Mesendoderm (in vitro differentiated cells): ENCODE data around the gene SP3.

Experiments used
- DNase-seq: peaks from one replicate; pipeline ENCODE4 v3.0.0; 2013
- H2AK5ac ChIP-seq: 2 replicates; pipeline ENCODE4 v1.6.1; 2013; ENCODE audit warnings: low read length, inconsistent platforms
- H2BK120ac ChIP-seq: 2 replicates; pipeline ENCODE4 v1.6.1; 2013; ENCODE audit warnings: low read depth, mild to moderate bottlenecking, low read length, moderate library complexity, mixed read lengths
- H2BK15ac ChIP-seq: replicated peaks from 2 replicates; pipeline ENCODE4 v1.6.1; 2013; ENCODE audit warnings: low read depth, mild to moderate bottlenecking, moderate library complexity
- H2BK5ac ChIP-seq: 2 replicates; pipeline ENCODE4 v1.6.1; 2013; ENCODE audit warnings: low read length, inconsistent platforms
- H3K18ac ChIP-seq: 2 replicates; pipeline ENCODE4 v1.6.1; 2013; ENCODE audit warnings: mild to moderate bottlenecking, low read length, mixed read lengths
- H3K23ac ChIP-seq: one replicate; pipeline ENCODE4 v1.6.1; 2013; ENCODE audit warnings: low read length
- H3K27ac ChIP-seq: 2 replicates; pipeline ENCODE4 v1.5.1; 2013; ENCODE audit warnings: low read depth, mild to moderate bottlenecking, inconsistent platforms, low read length, moderate library complexity
- H3K27me3 ChIP-seq: 2 replicates; pipeline ENCODE4 v1.6.1; 2013; ENCODE audit warnings: low read length, control low read depth, mild to moderate bottlenecking, inconsistent platforms; ENCODE audit not compliant: insufficient read depth, poor library complexity
- H3K36me3 ChIP-seq: 2 replicates; pipeline ENCODE4 v1.6.1; 2013; ENCODE audit warnings: low read length, inconsistent platforms; ENCODE audit not compliant: control insufficient read depth, insufficient read depth
- H3K4ac ChIP-seq: one replicate; pipeline ENCODE4 v1.6.1; 2013; ENCODE audit warnings: low read depth, mild to moderate bottlenecking, low read length, moderate library complexity
- H3K4me1 ChIP-seq: 2 replicates; pipeline ENCODE4 v1.6.1; 2013; ENCODE audit warnings: low read depth, low read length, inconsistent platforms; ENCODE audit not compliant: control insufficient read depth
- H3K4me2 ChIP-seq: 2 replicates; pipeline ENCODE4 v1.6.1; 2013; ENCODE audit warnings: low read length
- H3K4me3 ChIP-seq: 2 replicates; pipeline ENCODE4 v1.5.1; 2013; ENCODE audit warnings: mild to moderate bottlenecking, low read length
- H3K56ac ChIP-seq: one replicate; pipeline ENCODE4 v1.6.1; 2013; ENCODE audit warnings: low read length
- H3K79me1 ChIP-seq: 2 replicates; pipeline ENCODE4 v1.6.1; 2013; ENCODE audit warnings: low read length, inconsistent platforms
- H3K79me2 ChIP-seq: 2 replicates; pipeline ENCODE4 v1.6.1; 2013; ENCODE audit warnings: mild to moderate bottlenecking, low read length; ENCODE audit not compliant: control insufficient read depth, insufficient read depth
- H3K9ac ChIP-seq: 2 replicates; pipeline ENCODE4 v1.6.1; 2013; ENCODE audit warnings: low read length, inconsistent platforms
- H4K5ac ChIP-seq: one replicate; pipeline ENCODE4 v1.6.1; 2013; ENCODE audit warnings: low read length
- H4K8ac ChIP-seq: one replicate; pipeline ENCODE4 v1.6.1; 2013; ENCODE audit warnings: low read depth, mild to moderate bottlenecking, control low read depth, low read length, moderate library complexity
- WGBS: extraction: QIAGEN DNeasy Blood & Tissue Kit; methylation state at CpG from one replicate; pipeline ENCODE4 v1.1.7; 2013; ENCODE audit warnings: low lambda C conversion rate, missing lambda C conversion rate; ENCODE audit not compliant: insufficient coverage; ENCODE audit errors: extremely low coverage; 5-methylcytosine and 5-hydroxymethylcytosine counted together

The SP3 gene

DNA sequence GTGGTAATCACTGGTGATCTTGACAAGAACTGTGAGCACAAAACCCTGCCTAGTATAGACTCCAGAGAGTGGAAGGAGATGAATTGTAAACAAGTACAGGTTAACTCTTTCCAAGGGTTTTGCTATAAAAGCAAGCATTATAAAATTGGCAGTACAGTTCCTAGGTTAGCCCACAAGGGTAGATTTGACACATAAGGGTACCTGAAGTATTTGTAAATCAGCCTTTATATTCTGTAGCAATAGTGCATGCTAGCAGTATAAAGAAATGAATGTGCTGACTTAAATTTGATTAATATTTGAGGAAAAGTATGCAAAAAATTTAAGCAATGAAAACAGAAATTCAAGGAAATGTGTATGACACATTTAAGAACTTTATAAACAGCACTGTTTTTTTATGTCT lies 42.4 kb downstream of the SP3 start:
- Histone ChIP-seq H3K4ac (no peak overlapping the region), H2BK120ac (no peak overlapping the region), H3K4me3 (no peak overlapping the region), H4K8ac (no peak overlapping the region), H2AK5ac (no peak overlapping the region), H3K4me2 (no peak overlapping the region), H2BK5ac (no peak overlapping the region), H3K18ac (no peak overlapping the region), H3K79me2 (peaks cover 40% of the 10 kb centered on the region), H3K23ac (no peak overlapping the region), H4K5ac (no peak overlapping the region), H3K4me1 (no peaks in the 10 kb centered on the region), H3K27ac (no peak overlapping the region), H3K79me1 (peaks cover 8% of the 10 kb centered on the region), H3K9ac (no peak overlapping the region), H3K36me3 (no peaks in the 10 kb centered on the region), H3K56ac (no peak overlapping the region), H3K27me3 (no peaks in the 10 kb centered on the region), H2BK15ac (no peak overlapping the region)
- DNase-seq = no peak

DNA sequence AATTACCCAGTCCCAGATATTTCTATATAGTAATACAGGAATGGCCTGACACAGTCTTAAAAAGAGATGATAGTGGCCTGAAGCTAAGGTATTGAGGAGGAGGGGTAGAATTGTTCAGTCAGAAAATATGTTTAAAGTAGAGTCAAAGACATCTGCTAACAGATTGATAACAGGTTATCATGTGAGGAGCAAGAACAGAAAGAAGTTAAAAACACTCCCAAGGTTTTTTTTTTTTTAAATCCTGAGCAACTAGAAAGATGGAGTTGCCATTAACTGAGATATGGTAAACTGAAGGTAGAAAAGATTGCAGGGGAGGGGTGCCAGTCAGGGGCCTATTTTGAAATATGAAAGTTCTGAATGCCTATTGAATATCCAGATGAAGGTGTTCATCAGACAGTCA lies 43.1 kb downstream of the SP3 start:
- peaks cover 8% of the 10 kb centered on the region for H3K79me1 ChIP-seq
- no peaks in the 10 kb centered on the region for H3K4me1 ChIP-seq
- no peak overlapping the region for H2BK15ac ChIP-seq
- no peak overlapping the region for H3K4me3 ChIP-seq
- no peak overlapping the region for H3K4me2 ChIP-seq
- H3K27ac ChIP-seq = no peak overlapping the region
- H3K18ac ChIP-seq = no peak overlapping the region
- H2BK120ac ChIP-seq = no peak overlapping the region
- no peak for DNase-seq
- H3K9ac ChIP-seq = no peak overlapping the region
- no peak overlapping the region for H4K5ac ChIP-seq
- H3K36me3 ChIP-seq = no peaks in the 10 kb centered on the region
- no peak overlapping the region for H3K56ac ChIP-seq
- no peak overlapping the region for H2AK5ac ChIP-seq
- H3K4ac ChIP-seq = no peak overlapping the region
- H4K8ac ChIP-seq = no peak overlapping the region
- no peak overlapping the region for H3K23ac ChIP-seq
- peaks cover 39% of the 10 kb centered on the region for H3K79me2 ChIP-seq
- no peak overlapping the region for H2BK5ac ChIP-seq
- H3K27me3 ChIP-seq = no peaks in the 10 kb centered on the region

DNA sequence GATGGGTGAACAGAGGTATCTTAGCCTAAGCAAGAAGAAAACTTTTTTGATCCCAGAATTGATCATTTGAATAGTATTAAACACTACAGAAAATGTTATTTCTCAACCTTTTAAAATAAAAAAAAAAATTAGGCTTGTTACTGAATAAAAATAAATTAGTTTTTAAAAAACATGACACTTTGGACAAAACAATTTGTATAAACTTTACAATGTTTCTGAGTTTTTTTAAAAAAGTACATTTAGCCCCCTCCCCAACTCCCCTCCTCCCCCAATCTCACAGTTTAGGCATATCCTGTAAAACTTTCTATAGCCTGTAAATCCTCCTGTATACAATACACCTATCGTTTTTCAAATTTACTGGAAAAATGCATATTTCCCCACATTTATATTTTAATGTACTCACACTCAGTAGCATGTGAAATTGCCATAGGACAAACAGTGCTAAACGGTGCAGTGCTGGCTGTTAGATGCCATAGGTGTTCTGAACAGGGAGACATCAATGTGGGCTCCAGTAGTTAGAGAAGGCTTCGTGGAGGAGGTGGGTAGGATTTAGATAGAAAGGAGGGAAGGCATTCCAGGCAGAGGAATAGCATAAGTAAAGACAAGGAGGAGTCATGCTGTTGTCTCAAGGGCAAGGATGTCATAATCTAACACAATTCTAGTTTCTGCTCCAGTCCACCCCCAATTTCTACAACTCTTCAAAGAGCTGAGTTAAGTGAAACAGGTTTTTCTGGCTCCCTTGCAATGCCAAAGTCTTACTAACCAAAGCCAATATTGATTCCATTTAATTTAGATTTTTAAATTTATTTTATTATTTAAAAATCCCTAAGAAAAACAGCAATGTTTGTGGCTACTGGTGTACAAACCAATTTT lies 50.9 kb downstream of the SP3 start:
- Histone ChIP-seq H3K56ac (no peak overlapping the region), H3K18ac (no peak overlapping the region), H3K4me2 (no peak overlapping the region), H4K8ac (no peak overlapping the region), H3K4me3 (no peak overlapping the region), H2AK5ac (no peak overlapping the region), H2BK5ac (no peak overlapping the region), H3K4ac (no peak overlapping the region), H3K79me2 (peaks cover 4% of the 10 kb centered on the region), H4K5ac (no peak overlapping the region), H3K36me3 (peaks cover 2% of the 10 kb centered on the region), H3K27ac (no peak overlapping the region), H3K79me1 (peaks cover 2% of the 10 kb centered on the region), H3K27me3 (no peaks in the 10 kb centered on the region), H3K4me1 (no peaks in the 10 kb centered on the region), H3K23ac (no peak overlapping the region), H3K9ac (no peak overlapping the region), H2BK120ac (no peak overlapping the region), H2BK15ac (no peak overlapping the region)
- DNase-seq = no peak
- WGBS = 100% methylated on average over 1 of the region's 3 CpGs

DNA sequence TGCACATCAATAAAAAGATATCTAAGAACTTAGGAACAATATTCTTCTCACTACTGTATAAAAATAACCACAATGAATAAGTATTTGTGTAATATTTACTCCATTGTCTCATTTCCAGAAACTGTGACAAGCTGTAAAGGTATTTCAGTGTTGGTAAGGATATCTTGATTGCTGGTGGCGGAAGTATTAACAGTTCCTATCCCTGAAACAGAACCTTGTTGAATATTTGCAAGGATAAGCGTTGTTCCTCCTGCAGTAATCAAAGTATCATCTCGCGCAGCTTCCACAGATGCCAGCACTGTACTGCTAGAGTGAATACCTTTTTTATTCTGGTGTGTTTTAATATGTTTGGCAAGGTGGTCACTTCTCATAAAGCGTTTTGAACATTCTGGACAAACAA lies 55.3 kb downstream of the SP3 start:
- no peak overlapping the region for H2BK5ac ChIP-seq
- peaks cover 2% of the 10 kb centered on the region for H3K36me3 ChIP-seq
- WGBS = no CpG with 5 or more reads among the region's 5 CpGs

DNA sequence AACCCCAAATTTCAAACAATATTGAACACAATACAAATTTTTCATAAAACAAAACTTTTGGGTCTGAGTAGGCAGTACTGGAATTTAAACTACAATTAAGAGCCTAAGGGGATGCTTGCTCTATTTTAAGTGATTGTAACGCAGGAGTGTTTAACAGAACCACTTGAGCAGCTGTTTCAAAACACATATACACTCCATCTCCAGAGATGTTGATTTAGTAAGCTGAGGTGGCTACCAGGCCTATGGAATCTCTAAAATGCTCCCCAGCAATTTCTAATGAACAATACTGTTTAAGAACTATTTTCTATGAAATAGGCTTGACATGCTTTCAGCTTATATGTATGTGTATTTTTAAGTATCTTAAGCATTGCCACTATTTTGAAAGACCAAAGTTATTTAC lies 58.5 kb downstream of the SP3 start:
- Histone ChIP-seq H3K79me1 (no peaks in the 10 kb centered on the region), H4K5ac (no peak overlapping the region), H4K8ac (no peak overlapping the region), H3K4me2 (no peak overlapping the region), H3K27ac (no peak overlapping the region), H2AK5ac (no peak overlapping the region), H3K27me3 (no peaks in the 10 kb centered on the region), H3K4me1 (no peaks in the 10 kb centered on the region), H3K4ac (no peak overlapping the region), H3K79me2 (no peaks in the 10 kb centered on the region), H2BK120ac (no peak overlapping the region), H3K23ac (no peak overlapping the region), H3K56ac (no peak overlapping the region), H2BK15ac (no peak overlapping the region), H2BK5ac (no peak overlapping the region), H3K18ac (no peak overlapping the region), H3K9ac (no peak overlapping the region), H3K4me3 (no peak overlapping the region), H3K36me3 (peaks cover 2% of the 10 kb centered on the region)
- no CpG with 5 or more reads among the region's 1 CpG for WGBS
- DNase-seq = no peak

More for the DNA sequence above, 55.3 kb downstream of the SP3 start:
- DNase-seq = no peak
- Histone ChIP-seq H3K79me2 (peaks cover 1% of the 10 kb centered on the region), H3K4me1 (no peaks in the 10 kb centered on the region), H3K27me3 (no peaks in the 10 kb centered on the region), H3K27ac (no peak overlapping the region), H2AK5ac (no peak overlapping the region), H4K5ac (no peak overlapping the region), H3K23ac (no peak overlapping the region), H3K18ac (no peak overlapping the region), H2BK15ac (no peak overlapping the region), H3K4me2 (no peak overlapping the region), H2BK120ac (no peak overlapping the region), H3K9ac (no peak overlapping the region), H4K8ac (no peak overlapping the region), H3K56ac (no peak overlapping the region), H3K4ac (no peak overlapping the region), H3K79me1 (peaks cover 1% of the 10 kb centered on the region), H3K4me3 (no peak overlapping the region)
